Testis (tissue), 5 donors: Measurements from ENCODE around the gene DEAF1. TPM values are rescaled to one million over a fixed set of nuclear protein-coding genes. Genes with fewer than 3 reads are reported as not detected.
"Not testable (repeated sequence)": the region's sequence is repeated elsewhere in the genome, so short reads cannot be mapped to it uniquely, and the experiment has no call there.

Source experiments
- DNase-seq: peaks from one replicate; pipeline ENCODE4 v3.0.0-alpha.2; 2019
- H3K27ac ChIP-seq, 2 donors: fragments of 200-600 bp; sonication (generic); one replicate each; pipeline ENCODE4 v1.5.1; 2019
- H3K27me3 ChIP-seq: fragments of 200-600 bp; sonication (generic); one replicate; pipeline ENCODE4 v1.5.1; 2019
- H3K36me3 ChIP-seq: fragments of 200-600 bp; sonication (generic); one replicate; pipeline ENCODE4 v1.5.1; 2017; ENCODE audit warnings: low read depth; ENCODE audit errors: missing control alignments
- H3K4me1 ChIP-seq: fragments of 200-600 bp; sonication (generic); one replicate; pipeline ENCODE4 v1.5.1; 2019
- H3K4me3 ChIP-seq, 2 donors: fragments of 200-600 bp; sonication (generic); one replicate each; pipeline ENCODE4 v1.5.1; 2017 to 2019
- H3K9me3 ChIP-seq: fragments of 200-600 bp; sonication (generic); one replicate; pipeline ENCODE4 v1.5.1; 2017
- CTCF ChIP-seq, 3 experiments: fragments of 450-650 bp in 2 of 3; fragments of 200-600 bp in 1 of 3; sonication (generic) in 1 of 3; IDR thresholded peaks; one replicate each; pipeline ENCODE4 v1.5.1; 2016 to 2019; ENCODE audit warnings: antibody characterized with exemption in 3 of 3, mild to moderate bottlenecking in 2 of 3, moderate library complexity in 1 of 3
- POLR2A ChIP-seq: fragments of 450-650 bp; IDR thresholded peaks from one replicate; pipeline ENCODE4 v1.6.1; 2017; ENCODE audit warnings: antibody characterized with exemption, mild to moderate bottlenecking, moderate library complexity
- WGBS, 2 donors: methylation state at CpG; one replicate each; pipeline ENCODE4 v1.1.5; 2018; 5-methylcytosine and 5-hydroxymethylcytosine counted together
- intact Hi-C: fragments of 100-400 bp; cut with DNase I; formaldehyde crosslinking; loops from one replicate; pipeline ENCODE4 v1.15.1; 2023; ENCODE audit warnings: low total_unique reads
- long read RNA-seq, 2 donors: transcript quantifications; one replicate each; lab custom pipeline, GENCODE V29; 2026
- polyA plus RNA-seq: library from polyadenylated mRNA; stranded (reverse); fragments of 350-450 nt; fragmentation: Illumina TruSeq; extraction: RNeasy Lipid Tissue Mini Kit (QIAGEN cat#74804); gene quantifications from one replicate; pipeline ENCODE4 v1.2.3, GENCODE V29; 2014; ENCODE audit warnings: low read depth, low replicate concordance; ENCODE audit not compliant: insufficient read depth
- total RNA-seq, 2 donors: library from RNA; depleted of rRNA; stranded (reverse); fragments of >200 nt; gene quantifications; one replicate each; pipeline ENCODE4 v1.2.3, GENCODE V29; 2016

Gene DEAF1
- total RNA-seq (100 to 1,000 TPM in 1 of 2 donors, 10 to 100 TPM in 1; 82.5 to 116 TPM), polyA plus RNA-seq (47.9 TPM)
- long read RNA-seq, donor 1, transcript DEAF1-201 (12 exons, 2,500 nt) = major isoform, 15 of 74 reads
- long read RNA-seq, donor 1, partial matches to known transcripts = 51 of 74 reads
- long read RNA-seq, donor 1, other reads (novel, unspliced or antisense) = 8 of 74 reads
- long read RNA-seq, donor 2, transcript DEAF1-201 (12 exons, 2,500 nt) = major isoform, 11 of 29 reads
- long read RNA-seq, donor 2, partial matches to known transcripts = 11 of 29 reads
- long read RNA-seq, donor 2, other reads (novel, unspliced or antisense) = 7 of 29 reads

DNA sequence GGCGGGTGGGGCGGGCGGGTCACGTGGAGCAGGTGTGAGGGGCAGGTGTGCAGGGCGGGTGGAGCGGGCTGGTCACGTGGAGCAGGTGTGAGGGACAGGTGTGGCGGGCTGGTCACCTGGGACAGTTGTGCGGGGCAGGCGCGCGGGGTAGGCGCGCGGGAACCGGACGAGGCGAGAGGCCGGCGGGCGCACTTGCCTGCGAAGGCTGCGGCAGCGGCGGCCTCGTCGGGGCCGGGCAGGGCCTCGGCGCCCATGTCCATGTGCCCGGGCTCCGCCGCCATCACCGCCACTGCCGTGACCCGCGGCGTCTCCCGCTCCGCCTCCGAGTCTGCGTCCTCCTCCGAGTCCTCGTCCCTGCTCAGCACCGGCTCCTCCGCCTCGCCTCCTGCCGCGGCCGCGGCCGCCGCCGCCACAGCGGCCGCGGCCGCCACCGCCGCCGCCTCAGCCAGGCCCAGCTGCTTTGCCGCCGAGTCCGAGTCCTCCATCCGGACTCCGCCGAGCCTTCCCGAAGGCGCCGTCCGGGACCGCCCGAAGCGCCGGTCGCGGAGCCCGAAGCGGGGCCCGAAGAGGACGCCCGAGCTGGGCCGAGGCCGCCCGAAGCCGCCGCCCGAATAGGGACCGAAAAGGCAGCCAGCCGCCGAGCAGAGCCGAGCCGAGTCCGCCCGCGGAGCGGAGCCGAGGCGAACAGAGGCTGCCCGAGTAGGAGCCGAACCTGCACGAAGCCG is at the start of gene DEAF1:
TSS of gene DEAF1 (minus strand) at position 660 of the 725 bp plus-strand sequence. CDS start at position 485, 175 bp downstream.
- Histone ChIP-seq H3K27me3 (no peaks in the 10 kb centered on the region), H3K9me3 (no peaks in the 10 kb centered on the region), H3K4me1 (peaks cover 42% of the 10 kb centered on the region), H3K36me3 (no peaks in the 10 kb centered on the region), H3K27ac (peak within 1 kb of the TSS; percentile 99 to 100), H3K4me3 (peak within 1 kb of the TSS; percentile 92 to 98)
- intact Hi-C loops = no loop called here
- DNase-seq = peak; percentile 98
- TF ChIP-seq CTCF (IDR thresholded peaks at IDR 0.05) (no peak), POLR2A (no peak)
- WGBS, 2 donors = 3 to 6% methylated on average over 26 to 45 of the region's 103 CpGs

- no peak for TF ChIP-seq POLR2A
- TF ChIP-seq CTCF (IDR thresholded peaks at IDR 0.05) = no peak
- Histone ChIP-seq H3K27me3 (no peaks in the 10 kb centered on the region), H3K4me3 (no peak overlapping the region), H3K9me3 (no peaks in the 10 kb centered on the region), H3K27ac (no peak overlapping the region), H3K4me1 (peaks cover 5% of the 10 kb centered on the region), H3K36me3 (no peaks in the 10 kb centered on the region)
- intact Hi-C loops = no loop called here
- DNase-seq = no peak
- 88 to 96% methylated on average over 4 of the region's 4 CpGs for WGBS, 2 donors
These were observed 47.7 kb upstream of the DEAF1 start for GRCh38 chr11:742571-743201.

DNA sequence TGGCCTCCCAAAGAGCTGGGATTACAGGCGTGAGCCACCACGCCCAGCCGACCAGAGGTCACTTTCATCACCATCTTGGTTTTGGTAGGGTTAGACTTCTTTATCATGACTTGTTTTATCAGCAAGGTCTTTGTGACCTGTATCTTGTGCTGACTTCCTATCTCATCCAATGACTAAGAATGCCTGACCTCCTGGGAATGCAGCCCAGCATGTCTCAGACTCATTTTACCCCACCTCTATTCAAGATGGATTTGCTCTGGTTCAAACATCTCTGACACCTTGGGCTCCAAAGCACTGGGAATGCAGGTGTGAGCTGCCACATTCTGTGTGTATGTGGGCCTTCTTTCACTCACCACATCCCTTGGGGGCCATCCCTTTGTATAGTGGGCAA is 47.1 kb upstream of the DEAF1 start:
- 91% methylated on average over 3 of the region's 3 CpGs for WGBS, 2 donors
- peaks cover 7% of the 10 kb centered on the region for H3K4me1 ChIP-seq

GRCh38 chr11:737899-738298 is 42.9 kb upstream of the DEAF1 start:
- 37 to 56% methylated on average over 10 of the region's 10 CpGs for WGBS, 2 donors
- H3K4me3 ChIP-seq, H3K27me3 ChIP-seq, H3K27ac ChIP-seq, H3K4me1 ChIP-seq, intact Hi-C loops, DNase-seq, H3K9me3 ChIP-seq, H3K36me3 ChIP-seq: not testable (repeated sequence)

More for the DNA sequence above, 47.1 kb upstream of the DEAF1 start:
- Histone ChIP-seq H3K27ac (no peak overlapping the region), H3K36me3 (no peaks in the 10 kb centered on the region), H3K27me3 (no peaks in the 10 kb centered on the region), H3K9me3 (no peaks in the 10 kb centered on the region), H3K4me3 (no peak overlapping the region)
- TF ChIP-seq CTCF (IDR thresholded peaks at IDR 0.05) (no peak), POLR2A (no peak)
- no peak for DNase-seq
- intact Hi-C loops = no loop called here

GRCh38 chr11:737366-737765 is 42.3 kb upstream of the DEAF1 start:
- peak overlapping the region in 1 of 2 donors; percentile 44 for H3K4me3 ChIP-seq
- peaks cover 4% of the 10 kb centered on the region for H3K4me1 ChIP-seq
- no peak overlapping the region for H3K27ac ChIP-seq
- TF ChIP-seq POLR2A (no peak), CTCF (IDR thresholded peaks at IDR 0.05) (no peak)
- H3K36me3 ChIP-seq = no peaks in the 10 kb centered on the region
- DNase-seq = no peak
- 37 to 41% methylated on average over 11 of the region's 11 CpGs for WGBS, 2 donors
- H3K9me3 ChIP-seq = no peaks in the 10 kb centered on the region
- no peaks in the 10 kb centered on the region for H3K27me3 ChIP-seq
- intact Hi-C loops = no loop called here

DNA sequence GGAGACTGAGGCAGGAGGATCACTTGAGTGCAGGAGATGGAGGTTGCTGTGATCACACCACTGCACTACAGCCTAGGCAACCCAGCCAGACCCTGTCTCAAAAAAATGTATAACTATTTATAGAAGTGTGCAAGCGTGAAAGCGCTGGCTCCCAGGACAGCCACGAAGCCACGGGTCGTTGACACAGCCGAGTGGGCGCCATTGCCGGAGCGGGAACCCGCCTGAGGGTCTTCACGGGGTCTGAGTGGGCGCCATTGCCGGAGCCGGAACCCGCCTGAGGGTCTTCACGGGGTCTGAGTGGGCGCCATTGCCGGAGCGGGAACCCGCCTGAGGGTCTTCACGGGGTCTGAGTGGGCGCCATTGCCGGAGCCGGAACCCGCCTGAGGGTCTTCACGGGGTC is 39.5 kb upstream of the DEAF1 start:
- 77 to 79% methylated on average over 8 to 15 of the region's 26 CpGs for WGBS, 2 donors
- H3K9me3 ChIP-seq, H3K36me3 ChIP-seq, H3K4me1 ChIP-seq, H3K27ac ChIP-seq, intact Hi-C loops, H3K27me3 ChIP-seq, DNase-seq: not testable (repeated sequence)
- H3K4me3 ChIP-seq = peak overlapping the region in 1 of 2 donors; percentile 5
